Astrocyte of the cerebellum (primary cell): ENCODE results near the gene RBFOX2.

Experiments used
- DNase-seq: peaks from one replicate; pipeline ENCODE4 v3.0.0-alpha.2; 2011; ENCODE audit warnings: low read depth
- H3K4me3 ChIP-seq: 2 replicates; pipeline ENCODE4 v1.5.1; 2011; ENCODE audit warnings: mild to moderate bottlenecking, low read depth, low read length, moderate library complexity
- CTCF ChIP-seq: IDR thresholded peaks from 2 replicates; pipeline ENCODE4 v1.5.1; 2012; ENCODE audit warnings: low read length, low read depth, moderate library complexity, mild to moderate bottlenecking; ENCODE audit errors: missing control alignments
- in situ Hi-C: cut with HindIII; loops from 2 replicates; pipeline ENCODE4 v1.10.0; 2017; ENCODE audit warnings: low sequenced_read_pairs

Gene RBFOX2

DNA sequence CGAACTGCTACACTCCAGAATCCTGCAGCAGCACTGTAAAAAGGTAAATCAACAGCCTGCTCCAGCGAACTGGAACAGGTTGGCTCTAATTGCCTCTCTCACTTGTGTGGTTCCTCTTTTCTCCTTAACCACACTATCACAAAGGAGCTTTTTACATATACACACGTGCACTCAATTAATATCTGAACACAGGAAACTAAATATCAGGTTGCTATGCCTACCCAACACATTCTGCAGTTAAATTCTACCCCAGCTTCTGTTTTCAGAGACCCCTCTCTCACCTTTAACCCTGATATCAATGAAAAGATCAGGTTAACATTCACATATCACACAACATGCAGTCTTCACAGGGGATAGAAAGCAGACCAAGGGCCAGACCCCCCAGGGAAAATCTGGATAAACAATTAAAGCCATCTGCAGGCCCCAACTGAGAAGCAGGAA is 11.0 kb downstream of the RBFOX2 start:
- in situ Hi-C loops, result no loop called here
- no peak for DNase-seq
- TF ChIP-seq CTCF, result no peak
- H3K4me3 ChIP-seq, result no peak overlapping the region

- in situ Hi-C loops, result no loop called here
- no peak for DNase-seq
- H3K4me3 ChIP-seq, result no peak overlapping the region
- no peak for TF ChIP-seq CTCF
Observed at GRCh38 chr22:36016684-36017083, 11.9 kb downstream of the RBFOX2 start.

DNA sequence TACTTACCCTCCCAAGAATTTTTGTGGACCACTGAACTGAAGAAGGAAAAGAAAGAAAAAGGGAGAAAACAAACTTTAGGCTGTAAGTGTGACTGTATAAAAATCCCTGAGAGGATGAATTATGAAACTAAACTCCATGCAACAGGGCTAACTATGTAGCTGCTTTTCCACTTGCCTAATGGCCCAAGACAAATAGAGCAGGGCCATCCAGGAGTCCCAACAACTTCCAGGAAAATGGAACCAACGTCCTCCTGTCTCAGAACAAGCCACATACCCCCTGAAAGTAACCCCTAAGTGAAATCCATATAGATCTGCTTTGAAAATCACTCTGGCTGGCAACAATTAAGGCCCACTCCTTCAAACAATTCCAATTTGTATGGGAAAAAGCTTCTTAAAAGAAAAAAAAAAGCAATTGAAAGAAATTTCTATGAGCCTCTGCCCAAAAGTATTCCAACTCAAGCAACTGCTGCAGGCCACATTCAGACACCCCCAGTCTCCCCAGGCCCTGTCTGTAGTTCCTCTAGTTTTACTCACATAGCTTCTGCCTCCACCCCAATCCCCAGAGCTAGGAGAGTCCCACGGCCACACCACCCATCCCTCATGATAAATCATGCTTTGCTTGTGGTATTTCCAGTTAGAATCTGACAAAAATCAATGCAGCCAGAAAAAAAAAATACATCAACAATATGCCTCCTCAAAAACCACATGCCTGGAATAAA is 12.7 kb downstream of the RBFOX2 start:
- no peak overlapping the region for H3K4me3 ChIP-seq
- no peak for TF ChIP-seq CTCF
- no peak for DNase-seq
- in situ Hi-C loops, result no loop called here

- no peak for DNase-seq
- H3K4me3 ChIP-seq, result no peak overlapping the region
- no peak for TF ChIP-seq CTCF
- in situ Hi-C loops, result no loop called here
Observed at GRCh38 chr22:36015155-36015810, 13.3 kb downstream of the RBFOX2 start.

DNA sequence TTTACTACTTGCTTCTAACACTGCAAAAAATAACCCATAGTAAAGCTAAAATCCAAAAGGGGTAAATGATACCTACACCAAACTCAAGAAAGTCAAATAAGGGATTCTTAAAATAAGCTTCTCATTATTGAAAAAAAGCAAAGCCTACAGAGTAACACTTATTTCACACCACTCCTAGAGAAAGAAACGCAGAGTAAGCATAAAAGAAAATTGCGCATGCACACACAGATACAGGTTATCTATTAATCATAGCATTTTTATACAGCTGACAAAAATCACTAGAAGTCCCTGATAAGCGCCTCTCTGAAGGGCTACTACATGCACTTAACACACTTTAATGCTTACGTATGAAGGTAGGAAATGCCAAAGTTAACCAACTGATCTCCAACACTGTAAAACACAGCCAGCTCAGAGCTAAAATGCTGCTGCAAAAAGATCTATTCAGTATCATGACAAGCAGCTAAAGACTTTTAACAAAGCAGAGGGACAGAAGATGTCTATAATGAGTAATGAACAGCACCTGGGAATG is 14.0 kb downstream of the RBFOX2 start:
- in situ Hi-C loops, result no loop called here
- no peak for DNase-seq
- TF ChIP-seq CTCF, result no peak
- no peak overlapping the region for H3K4me3 ChIP-seq

- DNase-seq, result no peak
- no peak for TF ChIP-seq CTCF
- in situ Hi-C loops, result no loop called here
- H3K4me3 ChIP-seq, result no peak overlapping the region
Observed at GRCh38 chr22:36012332-36012731, 16.3 kb downstream of the RBFOX2 start.
